Astrocyte (in vitro differentiated cells and primary cell): ENCODE measurements around the gene SMAP2. TPM values are rescaled to one million over a fixed set of nuclear protein-coding genes. Genes with fewer than 3 reads are reported as not detected.

Experiments used
- DNase-seq: peaks from one replicate; pipeline ENCODE4 v3.0.0-alpha.2; 2010; ENCODE audit warnings: low read depth
- FAIRE-seq: peaks from 2 replicates; lab custom pipeline; 2011; peaks lifted over from hg19 to GRCh38; lab: Jason Lieb, UNC
- H2AFZ ChIP-seq: 2 replicates; pipeline ENCODE4 v1.6.0; 2012; ENCODE audit warnings: low read depth, low read length, inconsistent platforms
- H3K27ac ChIP-seq: 2 replicates; pipeline ENCODE4 v1.5.1; 2011; ENCODE audit warnings: low read depth, low read length, inconsistent platforms
- H3K27me3 ChIP-seq: 2 replicates; pipeline ENCODE4 v1.6.0; 2011; ENCODE audit warnings: low read length, inconsistent platforms; ENCODE audit not compliant: insufficient read depth
- H3K36me3 ChIP-seq: 2 replicates; pipeline ENCODE4 v1.5.1; 2011; ENCODE audit warnings: low read length, inconsistent platforms; ENCODE audit not compliant: insufficient read depth
- H3K4me1 ChIP-seq: 2 replicates; pipeline ENCODE4 v1.5.1; 2011; ENCODE audit warnings: low read length, inconsistent platforms; ENCODE audit not compliant: insufficient read depth
- H3K4me2 ChIP-seq: 2 replicates; pipeline ENCODE4 v1.6.0; 2012; ENCODE audit warnings: low read length, inconsistent platforms
- H3K4me3 ChIP-seq: 2 replicates; pipeline ENCODE4 v1.5.1; 2011; ENCODE audit warnings: low read depth, mild to moderate bottlenecking, low read length, inconsistent platforms; ENCODE audit not compliant: insufficient read depth
- H3K79me2 ChIP-seq: 2 replicates; pipeline ENCODE4 v1.6.0; 2012; ENCODE audit warnings: mild to moderate bottlenecking, low read length, inconsistent platforms; ENCODE audit not compliant: insufficient read depth
- H3K9ac ChIP-seq: 2 replicates; pipeline ENCODE4 v1.6.0; 2012; ENCODE audit warnings: mild to moderate bottlenecking, low read length, inconsistent platforms
- H3K9me3 ChIP-seq: 2 replicates; pipeline ENCODE4 v1.5.1; 2012; ENCODE audit warnings: low read depth, mild to moderate bottlenecking, low read length, inconsistent platforms; ENCODE audit not compliant: insufficient read depth
- H4K20me1 ChIP-seq: 2 replicates; pipeline ENCODE4 v1.6.0; 2012; ENCODE audit warnings: low read length, inconsistent platforms; ENCODE audit not compliant: insufficient read depth
- H3K27ac Mint-ChIP-seq: one replicate; pipeline ENCODE4 v1.8.0; 2021; ENCODE audit warnings: mild to moderate bottlenecking, mixed read lengths; ENCODE audit not compliant: unreplicated experiment
- H3K27me3 Mint-ChIP-seq: one replicate; pipeline ENCODE4 v1.8.0; 2021; ENCODE audit warnings: low read depth, mixed read lengths; ENCODE audit not compliant: unreplicated experiment
- H3K36me3 Mint-ChIP-seq: one replicate; pipeline ENCODE4 v1.8.0; 2021; ENCODE audit warnings: low read depth, mixed read lengths; ENCODE audit not compliant: unreplicated experiment
- H3K4me1 Mint-ChIP-seq: one replicate; pipeline ENCODE4 v1.8.0; 2021; ENCODE audit warnings: low read depth, mixed read lengths; ENCODE audit not compliant: unreplicated experiment
- H3K4me3 Mint-ChIP-seq: one replicate; pipeline ENCODE4 v1.8.0; 2021; ENCODE audit warnings: mild to moderate bottlenecking, moderate library complexity, mixed read lengths; ENCODE audit not compliant: unreplicated experiment
- H3K9me3 Mint-ChIP-seq: one replicate; pipeline ENCODE4 v1.8.0; 2021; ENCODE audit warnings: mild to moderate bottlenecking, mixed read lengths; ENCODE audit not compliant: unreplicated experiment
- CTCF ChIP-seq: IDR thresholded peaks from 2 replicates; pipeline ENCODE4 v1.5.1; 2011; ENCODE audit warnings: low read depth, mild to moderate bottlenecking, inconsistent platforms, low read length, moderate library complexity; ENCODE audit not compliant: insufficient read depth
- EZH2 ChIP-seq: IDR thresholded peaks from 2 replicates; pipeline ENCODE4 v1.6.1; 2012; ENCODE audit warnings: mild to moderate bottlenecking, low read length, inconsistent platforms; ENCODE audit not compliant: insufficient read depth
- total RNA-seq: library from RNA; stranded (reverse); gene quantifications from 2 replicates; pipeline ENCODE4 v1.2.1, GENCODE V29; 2021

The SMAP2 gene
- total RNA-seq, 1 donor from 2014 or later: 16.8 TPM

GRCh38 chr1:40399984-40400704, 26.6 kb downstream of the SMAP2 start:
- Mint-ChIP-seq H3K27me3 (no peaks in the 10 kb centered on the region), H3K27ac (no peak overlapping the region), H3K36me3 (no peaks in the 10 kb centered on the region), H3K4me3 (no peak overlapping the region), H3K4me1 (no peaks in the 10 kb centered on the region), H3K9me3 (no peaks in the 10 kb centered on the region)
- Histone ChIP-seq H4K20me1 (peaks cover 36% of the 10 kb centered on the region), H3K4me1 (no peaks in the 10 kb centered on the region), H3K4me3 (no peak overlapping the region), H3K27me3 (no peaks in the 10 kb centered on the region), H2AFZ (no peak overlapping the region), H3K4me2 (no peak overlapping the region), H3K27ac (no peak overlapping the region), H3K36me3 (no peaks in the 10 kb centered on the region), H3K9ac (no peak overlapping the region), H3K9me3 (no peaks in the 10 kb centered on the region), H3K79me2 (peaks cover 39% of the 10 kb centered on the region)
- no peak for DNase-seq
- no peak for TF ChIP-seq EZH2
- TF ChIP-seq CTCF: no peak
- FAIRE-seq: no peak

- TF ChIP-seq EZH2: no peak
- no peak for TF ChIP-seq CTCF
- Mint-ChIP-seq H3K36me3 (no peaks in the 10 kb centered on the region), H3K4me1 (no peaks in the 10 kb centered on the region), H3K4me3 (no peak overlapping the region), H3K9me3 (no peaks in the 10 kb centered on the region), H3K27ac (no peak overlapping the region), H3K27me3 (no peaks in the 10 kb centered on the region)
- DNase-seq (no peak), FAIRE-seq (no peak)
- H2AFZ ChIP-seq: no peak overlapping the region
- H3K79me2 ChIP-seq: peaks cover 36% of the 10 kb centered on the region
- no peak overlapping the region for H3K4me3 ChIP-seq
- no peaks in the 10 kb centered on the region for H3K36me3 ChIP-seq
- no peak overlapping the region for H3K4me2 ChIP-seq
- no peaks in the 10 kb centered on the region for H3K27me3 ChIP-seq
- no peak overlapping the region for H3K27ac ChIP-seq
- no peaks in the 10 kb centered on the region for H3K9me3 ChIP-seq
- H3K9ac ChIP-seq: no peak overlapping the region
- H4K20me1 ChIP-seq: peaks cover 44% of the 10 kb centered on the region
- no peaks in the 10 kb centered on the region for H3K4me1 ChIP-seq
These were observed 28.1 kb downstream of the SMAP2 start for GRCh38 chr1:40401473-40402201.
